ENCODE results near the gene MRS2. TPM values are rescaled to one million over a fixed set of nuclear protein-coding genes. Genes with fewer than 3 reads are reported as not detected.

Gene MRS2
- total RNA-seq, 3 donors from 2014 or later = 20.3 to 34.0 (median 26.7) TPM

- Histone ChIP-seq H3K4me1 (no peaks in the 10 kb centered on the region), H3K27me3 (no peaks in the 10 kb centered on the region), H3K4me3 (no peak overlapping the region), H3K36me3 (no peaks in the 10 kb centered on the region), H3K27ac (no peak overlapping the region), H3K9me3 (no peaks in the 10 kb centered on the region)
- no peak for DNase-seq (ENCODE audit: low spot score in 2 of 2)
- intact Hi-C loops (cut with DNase I; ENCODE audit: low total_unique reads) = no loop called here
- TF ChIP-seq, protein P1, sequence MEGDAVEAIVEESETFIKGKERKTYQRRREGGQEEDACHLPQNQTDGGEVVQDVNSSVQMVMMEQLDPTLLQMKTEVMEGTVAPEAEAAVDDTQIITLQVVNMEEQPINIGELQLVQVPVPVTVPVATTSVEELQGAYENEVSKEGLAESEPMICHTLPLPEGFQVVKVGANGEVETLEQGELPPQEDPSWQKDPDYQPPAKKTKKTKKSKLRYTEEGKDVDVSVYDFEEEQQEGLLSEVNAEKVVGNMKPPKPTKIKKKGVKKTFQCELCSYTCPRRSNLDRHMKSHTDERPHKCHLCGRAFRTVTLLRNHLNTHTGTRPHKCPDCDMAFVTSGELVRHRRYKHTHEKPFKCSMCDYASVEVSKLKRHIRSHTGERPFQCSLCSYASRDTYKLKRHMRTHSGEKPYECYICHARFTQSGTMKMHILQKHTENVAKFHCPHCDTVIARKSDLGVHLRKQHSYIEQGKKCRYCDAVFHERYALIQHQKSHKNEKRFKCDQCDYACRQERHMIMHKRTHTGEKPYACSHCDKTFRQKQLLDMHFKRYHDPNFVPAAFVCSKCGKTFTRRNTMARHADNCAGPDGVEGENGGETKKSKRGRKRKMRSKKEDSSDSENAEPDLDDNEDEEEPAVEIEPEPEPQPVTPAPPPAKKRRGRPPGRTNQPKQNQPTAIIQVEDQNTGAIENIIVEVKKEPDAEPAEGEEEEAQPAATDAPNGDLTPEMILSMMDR (IDR thresholded peaks at IDR 0.05) = no peak
- no peak for TF ChIP-seq POLR2AphosphoS5 (IDR thresholded peaks at IDR 0.05)
- TF ChIP-seq POLR2A (IDR thresholded peaks at IDR 0.05) = no peak
Measured at GRCh38 chr6:24464253-24465038, 61.7 kb downstream of the MRS2 start.

DNA sequence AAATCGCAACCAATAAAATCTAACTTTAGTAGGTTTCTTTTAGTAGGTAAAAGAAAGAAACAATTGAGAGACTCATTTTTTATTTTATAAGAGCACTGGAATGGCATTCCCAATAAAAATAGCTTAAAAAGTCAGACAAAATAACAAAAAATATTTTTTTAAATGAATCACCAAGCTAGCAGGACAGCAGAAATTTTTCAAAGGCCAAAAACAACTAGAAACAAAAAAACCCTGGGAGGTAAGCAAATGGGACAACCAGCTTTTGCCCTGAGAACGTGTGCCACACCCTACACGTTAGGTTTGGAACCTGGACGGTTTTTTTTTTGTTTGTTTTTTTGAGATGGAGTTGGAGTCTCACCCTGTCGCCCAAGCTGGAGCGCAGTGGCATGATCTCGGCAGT lies 67.1 kb downstream of the MRS2 start:
- Histone ChIP-seq H3K27me3 (no peaks in the 10 kb centered on the region), H3K4me3 (no peak overlapping the region), H3K4me1 (no peaks in the 10 kb centered on the region), H3K9me3 (no peaks in the 10 kb centered on the region), H3K27ac (no peak overlapping the region), H3K36me3 (no peaks in the 10 kb centered on the region)
- TF ChIP-seq POLR2A (IDR thresholded peaks at IDR 0.05) = no peak
- TF ChIP-seq, protein P1 (IDR thresholded peaks at IDR 0.05) = no peak
- TF ChIP-seq POLR2AphosphoS5 (IDR thresholded peaks at IDR 0.05) = no peak
- no peak for DNase-seq (ENCODE audit: low spot score in 2 of 2)
- intact Hi-C loops (cut with DNase I; ENCODE audit: low total_unique reads) = no loop called here

GRCh38 chr6:24472181-24472580 lies 69.4 kb downstream of the MRS2 start:
- Histone ChIP-seq H3K4me1 (no peaks in the 10 kb centered on the region), H3K4me3 (no peak overlapping the region), H3K27me3 (no peaks in the 10 kb centered on the region), H3K9me3 (no peaks in the 10 kb centered on the region), H3K36me3 (no peaks in the 10 kb centered on the region), H3K27ac (no peak overlapping the region)
- intact Hi-C loops (cut with DNase I; ENCODE audit: low total_unique reads) = no loop called here
- TF ChIP-seq POLR2AphosphoS5 (IDR thresholded peaks at IDR 0.05) (no peak), POLR2A (IDR thresholded peaks at IDR 0.05) (no peak)
- TF ChIP-seq, protein P1 (IDR thresholded peaks at IDR 0.05) = no peak
- DNase-seq (ENCODE audit: low spot score in 2 of 2) = no peak

Other genes starting within 250 kb of the MRS2 start
- 1 to 10 TPM in 2 of 3 donors, not detected in 1; 8.9 to 9.5 TPM for gene DCDC2, start 44.9 kb upstream of the MRS2 start, total RNA-seq
- gene GPLD1, start 86.6 kb downstream of the MRS2 start, total RNA-seq = 1 to 10 TPM; 1.3 to 7.7 (median 2.5) TPM
- gene ALDH5A1, start 92.0 kb downstream of the MRS2 start, total RNA-seq = 1 to 10 TPM; 3.9 to 6.4 (median 6.1) TPM
- under 1 TPM in 2 of 3 donors, not detected in 1; under 0.01 to 0.15 TPM for gene KIAA0319, start 243.3 kb downstream of the MRS2 start, total RNA-seq

All from breast epithelium (tissue), 4 donors.